Bronchial epithelial cell (primary cell): ENCODE results near the gene NECTIN4. TPM values are rescaled to one million over a fixed set of nuclear protein-coding genes. Genes with fewer than 3 reads are reported as not detected.

Experiments used
- DNase-seq: peaks from one replicate; pipeline ENCODE4 v3.0.0-alpha.2; 2010; ENCODE audit warnings: low read depth
- FAIRE-seq: peaks from 2 replicates; lab custom pipeline; 2011; peaks lifted over from hg19 to GRCh38; lab: Jason Lieb, UNC
- H3K27me3 ChIP-seq: 2 replicates; pipeline ENCODE4 v1.5.1; 2011; ENCODE audit warnings: low read length; ENCODE audit not compliant: control insufficient read depth, insufficient read depth
- H3K36me3 ChIP-seq: 2 replicates; pipeline ENCODE4 v1.5.1; 2011; ENCODE audit warnings: low read length; ENCODE audit not compliant: control insufficient read depth, insufficient read depth
- H3K4me3 ChIP-seq: 2 replicates; pipeline ENCODE4 v1.5.1; 2011; ENCODE audit warnings: mild to moderate bottlenecking, low read depth, low read length, control low read depth
- CTCF ChIP-seq: IDR thresholded peaks from 2 replicates; pipeline ENCODE4 v1.5.1; 2011; ENCODE audit warnings: mild to moderate bottlenecking, moderate library complexity, low read length, control low read depth, inconsistent platforms; ENCODE audit not compliant: insufficient read depth, severe bottlenecking
- total RNA-seq: library from RNA; depleted of rRNA; stranded (reverse); fragments of >200 nt; gene quantifications from 2 replicates; pipeline ENCODE4 v1.2.1, GENCODE V29; 2014

The NECTIN4 gene
- total RNA-seq, 1 donor from 2014 or later = 108 TPM

- peaks cover 20% of the 10 kb centered on the region for H3K36me3 ChIP-seq
- H3K4me3 ChIP-seq = no peak overlapping the region
- no peak for TF ChIP-seq CTCF
- no peaks in the 10 kb centered on the region for H3K27me3 ChIP-seq
- DNase-seq (no peak), FAIRE-seq (no peak)
These were observed 16.5 kb downstream of the NECTIN4 start for GRCh38 chr1:161072751-161073449.

- Histone ChIP-seq H3K4me3 (no peak overlapping the region), H3K27me3 (no peaks in the 10 kb centered on the region), H3K36me3 (peaks cover 16% of the 10 kb centered on the region)
- no peak for FAIRE-seq
- peak; percentile 38 for DNase-seq
- TF ChIP-seq CTCF = peak; percentile 56
These were observed 17.4 kb downstream of the NECTIN4 start for GRCh38 chr1:161071886-161072371.

- H3K27me3 ChIP-seq = no peaks in the 10 kb centered on the region
- TF ChIP-seq CTCF = no peak
- peaks cover 16% of the 10 kb centered on the region for H3K36me3 ChIP-seq
- FAIRE-seq (no peak), DNase-seq (peak; percentile 61)
- H3K4me3 ChIP-seq = no peak overlapping the region
These were observed 18.6 kb downstream of the NECTIN4 start for GRCh38 chr1:161070761-161071160.

GRCh38 chr1:161069731-161070270 lies 19.6 kb downstream of the NECTIN4 start, which contains the start of gene ARHGAP30:
ARHGAP30 (minus strand) TSS chr1:161069891; CDS start chr1:161069624, 267 bp downstream.
- TF ChIP-seq CTCF = no peak
- FAIRE-seq = no peak
- peaks cover 16% of the 10 kb centered on the region for H3K36me3 ChIP-seq
- no peaks in the 10 kb centered on the region for H3K27me3 ChIP-seq
- H3K4me3 ChIP-seq = no peak within 1 kb of the TSS
- no peak for DNase-seq

GRCh38 chr1:161069241-161069640 lies 20.1 kb downstream of the NECTIN4 start:
- no peak for FAIRE-seq
- Histone ChIP-seq H3K4me3 (no peak overlapping the region), H3K27me3 (no peaks in the 10 kb centered on the region), H3K36me3 (peaks cover 16% of the 10 kb centered on the region)
- no peak for DNase-seq
- no peak for TF ChIP-seq CTCF
